ENCODE results near the gene DEK. TPM values are rescaled to one million over a fixed set of nuclear protein-coding genes. Genes with fewer than 3 reads are reported as not detected.
"Not testable (repeated sequence)": the region's sequence is repeated elsewhere in the genome, so short reads cannot be mapped to it uniquely, and the experiment has no call there.

DEK gene
- 141 and 150 TPM in 2 replicates for total RNA-seq (2014; rRNA removed; shearing (Covaris generic))
- polyA plus RNA-seq (2014; cell fraction: nucleus; rRNA removed) = 80.0 and 101 TPM in 2 replicates

GRCh38 chr6:18264219-18264922, at the start of gene DEK:
Gene DEK, minus strand, starts transcription at chr6:18264530. Its CDS starts 543 bp downstream, at chr6:18263987.
- peak; percentile 69 for DNase-seq (ENCODE audit: extremely low read depth, low read depth)

- DNase-seq (ENCODE audit: extremely low read depth, low read depth) = no peak
These were observed 48.0 kb upstream of the DEK start for GRCh38 chr6:18312368-18312767.

- DNase-seq (ENCODE audit: extremely low read depth, low read depth) = not testable (repeated sequence)
These were observed 45.7 kb upstream of the DEK start for GRCh38 chr6:18310010-18310409.

- no peak for DNase-seq (ENCODE audit: extremely low read depth, low read depth)
These were observed 44.7 kb upstream of the DEK start for GRCh38 chr6:18309046-18309445.

GRCh38 chr6:18308070-18308735, 43.9 kb upstream of the DEK start:
- no peak for DNase-seq (ENCODE audit: extremely low read depth, low read depth)

- DNase-seq (ENCODE audit: extremely low read depth, low read depth) = no peak
These were observed 42.6 kb upstream of the DEK start for GRCh38 chr6:18306977-18307376.

GRCh38 chr6:18302561-18303439, 38.5 kb upstream of the DEK start:
- no peak for DNase-seq (ENCODE audit: extremely low read depth, low read depth)

GRCh38 chr6:18293076-18293904, 29.0 kb upstream of the DEK start:
- peak; percentile 4 for DNase-seq (ENCODE audit: extremely low read depth, low read depth)

GRCh38 chr6:18289283-18289682, 25.0 kb upstream of the DEK start:
- DNase-seq (ENCODE audit: extremely low read depth, low read depth) = no peak

GRCh38 chr6:18284261-18284660, 19.9 kb upstream of the DEK start:
- no peak for DNase-seq (ENCODE audit: extremely low read depth, low read depth)

- no peak for DNase-seq (ENCODE audit: extremely low read depth, low read depth)
These were observed 17.2 kb upstream of the DEK start for GRCh38 chr6:18281564-18281963.

- DNase-seq (ENCODE audit: extremely low read depth, low read depth) = no peak
These were observed 15.8 kb upstream of the DEK start for GRCh38 chr6:18280084-18280483.

- DNase-seq (ENCODE audit: extremely low read depth, low read depth) = no peak
These were observed 15.1 kb upstream of the DEK start for GRCh38 chr6:18279422-18279821.

GRCh38 chr6:18277237-18278006, 13.1 kb upstream of the DEK start:
- DNase-seq (ENCODE audit: extremely low read depth, low read depth) = no peak

GRCh38 chr6:18276610-18277236, 12.4 kb upstream of the DEK start:
- no peak for DNase-seq (ENCODE audit: extremely low read depth, low read depth)

GRCh38 chr6:18270216-18270615, 5.9 kb upstream of the DEK start:
- DNase-seq (ENCODE audit: extremely low read depth, low read depth) = no peak

GRCh38 chr6:18269717-18270116, 5.4 kb upstream of the DEK start:
- no peak for DNase-seq (ENCODE audit: extremely low read depth, low read depth)

- DNase-seq (ENCODE audit: extremely low read depth, low read depth) = no peak
These were observed 4.9 kb upstream of the DEK start for GRCh38 chr6:18269253-18269652.

- DNase-seq (ENCODE audit: extremely low read depth, low read depth) = no peak
These were observed 3.7 kb upstream of the DEK start for GRCh38 chr6:18268066-18268465.
